OCI-LY1 (cell line): ENCODE results near the gene RALGPS1.

ENCODE experiments used
- EZH2 ChIP-seq: fragments of 200-600 bp; sonication (generic), shearing (Covaris generic); IDR thresholded peaks from 2 replicates; pipeline ENCODE4 v1.8.0; 2017; ENCODE audit warnings: borderline replicate concordance, mixed run types, mild to moderate bottlenecking, antibody characterized with exemption, low read length, moderate library complexity, mixed read lengths
- TF ChIP-seq, protein P1 (sequence below): fragments of 200-600 bp; sonication (generic), shearing (Covaris generic); IDR thresholded peaks from 2 replicates; pipeline ENCODE4 v1.5.1; 2017; ENCODE audit warnings: mild to moderate bottlenecking, antibody characterized with exemption, low read length, moderate library complexity, mixed read lengths

DNA sequence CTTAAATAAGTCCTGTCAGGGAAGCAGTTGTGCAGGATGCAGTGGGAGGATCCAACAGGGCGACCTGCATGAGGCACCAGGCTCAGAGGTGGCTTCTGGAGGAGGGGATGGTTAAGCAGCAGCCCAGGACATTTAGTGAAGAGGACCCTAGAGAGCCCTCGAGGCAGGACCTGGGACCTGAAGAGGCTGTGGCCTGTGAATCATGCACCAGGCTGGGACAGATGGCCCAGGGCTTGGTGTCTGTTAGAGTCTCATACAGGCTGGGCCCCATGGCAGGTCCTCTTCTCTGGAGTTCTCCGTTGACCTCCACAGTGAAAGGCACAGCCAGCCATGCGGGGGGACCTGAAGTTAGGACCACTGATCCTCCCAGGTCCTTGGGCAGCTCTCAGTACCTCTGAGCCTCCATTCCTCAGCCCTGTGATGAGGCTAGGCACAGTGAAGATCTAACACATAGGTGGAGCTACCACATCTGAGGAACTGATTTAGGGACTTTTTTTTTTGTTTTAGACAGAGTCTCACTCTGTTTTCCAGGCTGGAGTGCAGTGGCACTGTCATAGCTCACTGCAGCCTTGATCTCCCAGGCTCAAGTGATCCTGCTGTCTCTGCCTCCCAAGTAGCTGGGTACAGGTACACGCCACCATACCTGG lies 289.2 kb downstream of the RALGPS1 start:
- TF ChIP-seq, protein P1, sequence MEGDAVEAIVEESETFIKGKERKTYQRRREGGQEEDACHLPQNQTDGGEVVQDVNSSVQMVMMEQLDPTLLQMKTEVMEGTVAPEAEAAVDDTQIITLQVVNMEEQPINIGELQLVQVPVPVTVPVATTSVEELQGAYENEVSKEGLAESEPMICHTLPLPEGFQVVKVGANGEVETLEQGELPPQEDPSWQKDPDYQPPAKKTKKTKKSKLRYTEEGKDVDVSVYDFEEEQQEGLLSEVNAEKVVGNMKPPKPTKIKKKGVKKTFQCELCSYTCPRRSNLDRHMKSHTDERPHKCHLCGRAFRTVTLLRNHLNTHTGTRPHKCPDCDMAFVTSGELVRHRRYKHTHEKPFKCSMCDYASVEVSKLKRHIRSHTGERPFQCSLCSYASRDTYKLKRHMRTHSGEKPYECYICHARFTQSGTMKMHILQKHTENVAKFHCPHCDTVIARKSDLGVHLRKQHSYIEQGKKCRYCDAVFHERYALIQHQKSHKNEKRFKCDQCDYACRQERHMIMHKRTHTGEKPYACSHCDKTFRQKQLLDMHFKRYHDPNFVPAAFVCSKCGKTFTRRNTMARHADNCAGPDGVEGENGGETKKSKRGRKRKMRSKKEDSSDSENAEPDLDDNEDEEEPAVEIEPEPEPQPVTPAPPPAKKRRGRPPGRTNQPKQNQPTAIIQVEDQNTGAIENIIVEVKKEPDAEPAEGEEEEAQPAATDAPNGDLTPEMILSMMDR: no peak
- no peak for TF ChIP-seq EZH2
